Thyroid gland (tissue), 4 donors: Measurements from ENCODE around the gene DFFB.

Experiments used
- POLR2A ChIP-seq, 2 donors: fragments of 450-650 bp; IDR thresholded peaks; one replicate each; pipeline ENCODE4 v1.6.1; 2017; ENCODE audit warnings: antibody characterized with exemption in 2 of 2, mild to moderate bottlenecking in 2 of 2, moderate library complexity in 1 of 2
- TF ChIP-seq, protein P1 (sequence below), 6 experiments: fragments of 200-600 bp in 3 of 6; fragments of 450-650 bp in 3 of 6; sonication (generic) in 3 of 6; IDR thresholded peaks; one replicate each; pipeline ENCODE4 v1.5.1; 2016 to 2019; ENCODE audit warnings: antibody characterized with exemption in 6 of 6, mild to moderate bottlenecking in 2 of 6, inconsistent platforms in 1 of 6, moderate library complexity in 1 of 6

DNA sequence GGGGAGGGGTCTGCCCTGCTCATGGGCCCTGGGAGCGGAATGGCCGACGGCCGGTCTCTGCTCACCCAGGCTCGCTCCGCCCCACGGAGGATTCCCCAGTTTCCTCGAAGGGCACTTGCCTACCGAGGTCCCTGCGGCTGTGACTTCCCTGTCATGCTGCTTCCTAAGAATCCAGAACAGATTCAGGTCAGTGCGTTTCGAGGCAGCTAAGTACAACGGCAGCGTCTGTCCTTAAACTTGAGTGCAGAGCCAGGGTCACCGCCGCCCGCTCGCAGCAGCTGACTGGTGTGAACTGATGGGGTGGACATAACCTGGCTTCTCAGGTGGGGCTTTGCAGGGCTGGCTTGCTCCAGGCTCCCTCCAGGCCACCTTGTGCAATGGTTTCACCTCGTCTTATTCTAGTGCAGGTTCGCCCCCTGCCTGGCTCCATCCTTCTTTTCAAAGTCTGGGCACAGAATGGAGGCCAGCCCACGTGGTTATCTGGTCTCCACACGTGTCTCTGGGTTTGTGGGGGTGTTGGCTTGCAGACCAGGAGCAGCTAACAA is 50.4 kb downstream of the DFFB start:
- TF ChIP-seq, protein P1, sequence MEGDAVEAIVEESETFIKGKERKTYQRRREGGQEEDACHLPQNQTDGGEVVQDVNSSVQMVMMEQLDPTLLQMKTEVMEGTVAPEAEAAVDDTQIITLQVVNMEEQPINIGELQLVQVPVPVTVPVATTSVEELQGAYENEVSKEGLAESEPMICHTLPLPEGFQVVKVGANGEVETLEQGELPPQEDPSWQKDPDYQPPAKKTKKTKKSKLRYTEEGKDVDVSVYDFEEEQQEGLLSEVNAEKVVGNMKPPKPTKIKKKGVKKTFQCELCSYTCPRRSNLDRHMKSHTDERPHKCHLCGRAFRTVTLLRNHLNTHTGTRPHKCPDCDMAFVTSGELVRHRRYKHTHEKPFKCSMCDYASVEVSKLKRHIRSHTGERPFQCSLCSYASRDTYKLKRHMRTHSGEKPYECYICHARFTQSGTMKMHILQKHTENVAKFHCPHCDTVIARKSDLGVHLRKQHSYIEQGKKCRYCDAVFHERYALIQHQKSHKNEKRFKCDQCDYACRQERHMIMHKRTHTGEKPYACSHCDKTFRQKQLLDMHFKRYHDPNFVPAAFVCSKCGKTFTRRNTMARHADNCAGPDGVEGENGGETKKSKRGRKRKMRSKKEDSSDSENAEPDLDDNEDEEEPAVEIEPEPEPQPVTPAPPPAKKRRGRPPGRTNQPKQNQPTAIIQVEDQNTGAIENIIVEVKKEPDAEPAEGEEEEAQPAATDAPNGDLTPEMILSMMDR (IDR thresholded peaks at IDR 0.05): no peak
- TF ChIP-seq POLR2A (IDR thresholded peaks at IDR 0.05): no peak
